GM19463 (cell line): ENCODE measurements around the gene AMER1.
A peak's percentile ranks its signal among the peaks of the same experiment; 100 is the strongest.
"Not testable (repeated sequence)": the region's sequence is repeated elsewhere in the genome, so short reads cannot be mapped to it uniquely, and the experiment has no call there.

ENCODE experiments used
- ATAC-seq: cut with Tn5 transposase; IDR thresholded peaks from one replicate; pipeline ENCODE4 v1.9.1; 2021; ENCODE audit warnings: mild to moderate bottlenecking, moderate library complexity; ENCODE audit not compliant: unreplicated experiment

Gene AMER1

DNA sequence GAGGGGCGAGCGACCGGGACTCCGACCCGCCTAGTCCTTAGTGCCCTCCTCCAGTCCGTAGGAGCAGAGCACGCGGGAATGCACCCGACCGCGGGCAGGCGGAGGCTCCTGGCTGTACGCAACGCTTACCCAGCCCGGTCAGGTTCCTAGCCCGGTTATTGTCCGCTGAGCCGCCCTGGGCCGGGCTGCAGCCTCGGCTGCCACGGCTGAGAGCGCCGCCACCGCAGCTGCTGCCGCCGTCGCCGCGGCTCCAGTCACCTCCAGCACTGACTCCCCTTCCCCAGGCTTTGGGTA is at the start of gene AMER1:
Gene AMER1, minus strand, starts transcription at position 268 of the 294 bp plus-strand sequence. CDS start 12,422 bp downstream, outside the sequence.
- peak; percentile 34 for ATAC-seq

DNA sequence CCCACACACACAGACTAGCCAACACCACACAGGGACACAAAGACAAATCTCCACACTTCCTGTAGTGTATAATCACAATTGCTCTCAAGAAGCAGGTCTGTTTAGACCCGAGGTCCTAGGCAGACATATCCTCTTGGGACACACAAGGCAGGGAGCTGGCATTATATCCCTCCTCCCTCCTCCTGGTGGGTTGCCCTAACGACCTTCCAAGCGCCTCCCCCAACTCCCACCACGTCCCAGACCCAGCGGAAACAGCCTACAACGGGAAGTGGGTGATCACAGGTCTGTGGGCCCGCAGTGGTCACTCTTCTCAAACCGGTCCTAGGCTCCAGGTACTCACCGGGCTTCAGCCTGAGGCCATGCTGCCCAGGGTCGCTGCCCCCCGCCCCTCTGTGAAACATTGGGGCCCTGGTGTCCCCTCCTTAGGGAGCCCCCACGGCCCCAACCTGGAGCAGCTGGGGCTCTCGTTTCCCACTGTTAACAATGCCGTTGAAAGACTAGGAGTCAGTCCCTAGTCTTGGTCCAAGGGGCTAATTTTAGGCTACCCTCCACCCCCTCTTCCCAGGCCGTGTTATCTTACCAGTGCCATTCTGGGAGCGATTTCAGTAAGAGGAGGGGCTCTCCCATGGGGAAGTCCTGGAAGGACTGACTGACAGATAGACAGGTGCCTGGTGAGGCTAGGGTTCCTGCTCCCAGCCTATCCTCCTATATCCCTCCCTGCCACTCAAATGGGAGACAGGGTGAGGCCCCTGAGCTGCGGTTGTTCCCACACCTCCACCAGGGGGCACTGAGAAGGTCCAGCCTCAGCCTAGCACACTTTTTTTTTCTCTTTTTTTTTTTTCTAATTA is 24.8 kb upstream of the AMER1 start, which contains the start of gene ASB12:
Gene ASB12, minus strand, starts transcription at position 485 of the 848 bp plus-strand sequence. CDS start 4,957 bp downstream, outside the sequence.
- ATAC-seq, result no peak

DNA sequence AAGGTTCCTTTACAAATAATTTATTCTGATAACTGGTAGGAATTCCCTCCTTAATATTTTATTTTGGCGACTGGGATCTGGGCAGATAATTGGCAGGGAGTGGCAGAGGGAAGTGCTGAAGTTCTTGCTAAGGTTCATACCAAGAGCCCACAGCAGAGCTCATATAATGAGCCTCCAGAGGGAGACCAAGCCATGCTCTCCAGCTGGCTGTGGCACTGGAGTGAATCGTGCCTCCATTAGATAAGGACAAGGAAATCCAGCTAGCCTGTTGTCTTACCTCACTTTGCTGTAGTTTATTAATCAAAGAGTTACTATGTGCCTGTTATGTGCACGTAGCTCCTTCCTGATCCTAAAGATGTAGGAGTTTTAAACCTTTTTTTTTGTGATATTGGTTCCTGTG is 23.6 kb upstream of the AMER1 start:
- ATAC-seq, result no peak

DNA sequence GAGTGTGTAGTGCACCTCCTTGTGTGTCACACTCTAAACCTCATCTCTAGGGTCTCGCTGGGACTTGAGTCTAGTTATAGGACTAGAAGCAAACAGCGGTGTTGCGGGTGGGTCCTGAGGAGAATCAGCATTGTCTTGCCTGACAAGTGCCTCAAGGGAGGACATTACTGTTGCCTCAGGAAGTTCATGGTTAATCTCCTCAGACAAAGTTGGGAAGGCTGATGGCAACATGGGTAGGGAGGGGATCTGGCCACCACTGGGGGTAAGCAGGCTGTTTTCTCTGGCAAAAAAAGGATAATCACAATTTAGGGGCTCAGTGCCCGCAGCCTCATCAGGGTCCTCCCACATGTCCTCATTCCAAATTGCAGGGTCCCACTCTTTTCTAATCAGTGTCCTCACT is 12.5 kb upstream of the AMER1 start:
- ATAC-seq, result no peak

DNA sequence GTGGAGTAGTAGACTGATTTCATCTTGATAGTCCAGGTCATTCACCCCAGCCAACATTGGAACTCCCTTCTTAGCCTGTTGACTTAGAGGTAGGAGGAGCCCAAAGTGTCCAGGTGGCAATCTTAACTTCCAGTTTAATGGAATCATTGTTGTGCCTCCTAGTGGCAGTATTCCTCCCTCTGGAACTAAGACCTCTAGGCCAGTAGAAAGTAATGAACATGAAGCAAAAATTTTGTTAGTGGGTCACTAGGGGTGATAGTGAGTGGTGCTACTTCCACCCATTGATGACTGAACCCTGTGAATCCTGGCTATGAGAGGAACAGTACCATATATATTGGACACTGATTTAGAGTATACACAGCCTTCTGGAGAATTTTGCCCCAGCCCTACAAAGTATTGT is 8.5 kb upstream of the AMER1 start:
- ATAC-seq, result not testable (repeated sequence)

DNA sequence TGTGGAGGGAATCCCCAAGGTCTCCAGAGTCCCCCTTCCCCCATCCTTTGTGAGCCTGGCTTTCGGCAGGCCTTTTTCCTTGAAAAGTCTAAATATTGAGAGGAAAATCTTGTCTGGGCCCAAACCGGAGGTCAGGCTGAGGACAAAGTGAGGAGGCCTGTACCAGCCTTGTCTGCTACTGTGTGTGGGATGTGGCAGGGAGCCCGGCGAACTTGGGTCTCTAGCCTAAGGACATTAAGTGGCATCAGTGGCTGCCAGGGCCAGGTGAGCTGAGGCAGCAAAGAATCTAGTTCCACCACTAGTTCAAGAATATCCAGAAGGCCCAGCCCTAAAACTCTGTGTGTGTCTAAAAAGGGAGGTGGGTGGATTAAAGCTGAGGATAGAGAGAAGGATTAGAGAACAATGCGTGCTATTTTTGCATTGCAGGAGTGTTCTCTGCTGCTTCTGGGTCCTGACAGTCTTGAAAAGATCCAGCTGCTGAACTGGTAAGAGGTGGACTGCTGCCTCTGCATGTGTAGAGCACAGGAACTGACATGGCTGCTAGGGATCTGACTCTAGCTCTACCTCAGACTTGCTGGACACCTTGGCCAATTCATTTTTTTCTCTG is 1.2 kb upstream of the AMER1 start:
- no peak for ATAC-seq

DNA sequence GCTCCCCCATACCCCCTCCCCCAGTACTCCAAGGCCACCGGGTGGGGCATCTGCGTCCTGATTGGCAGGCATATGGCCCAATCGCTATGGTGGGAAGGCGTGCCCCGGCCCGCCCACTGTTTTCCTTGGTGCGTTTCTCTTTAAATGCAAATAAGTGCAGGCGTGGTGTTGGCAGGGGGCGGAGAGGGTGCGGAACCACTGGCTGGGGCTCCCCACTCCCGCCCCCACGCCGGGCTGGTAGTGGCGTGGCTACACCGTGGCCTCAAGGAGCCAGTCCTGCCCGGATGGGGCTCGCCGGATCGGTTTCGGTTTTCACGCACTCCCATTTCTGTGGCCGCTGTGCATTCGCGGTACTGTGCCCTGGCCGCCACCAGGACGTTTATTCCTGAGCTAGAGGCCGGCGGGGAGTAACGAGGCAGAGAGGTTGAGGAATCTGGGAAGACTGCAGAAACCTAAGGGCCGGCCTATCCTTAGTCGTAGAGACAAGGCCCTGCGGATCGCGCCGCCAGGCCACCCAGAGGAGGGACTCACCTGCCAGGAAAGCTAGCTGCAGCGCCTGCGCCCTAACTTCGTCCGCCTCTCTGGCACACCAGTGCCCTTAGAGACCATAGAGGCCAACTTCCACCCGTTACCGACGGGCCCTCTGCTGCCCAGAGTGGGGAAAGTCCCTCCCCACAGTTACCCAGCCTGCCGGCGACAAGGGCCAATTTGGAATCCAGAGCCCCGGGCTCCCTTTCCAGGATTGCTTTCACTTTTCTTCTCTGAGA is 410 bp upstream of the AMER1 start:
- ATAC-seq, result peak; percentile 79

DNA sequence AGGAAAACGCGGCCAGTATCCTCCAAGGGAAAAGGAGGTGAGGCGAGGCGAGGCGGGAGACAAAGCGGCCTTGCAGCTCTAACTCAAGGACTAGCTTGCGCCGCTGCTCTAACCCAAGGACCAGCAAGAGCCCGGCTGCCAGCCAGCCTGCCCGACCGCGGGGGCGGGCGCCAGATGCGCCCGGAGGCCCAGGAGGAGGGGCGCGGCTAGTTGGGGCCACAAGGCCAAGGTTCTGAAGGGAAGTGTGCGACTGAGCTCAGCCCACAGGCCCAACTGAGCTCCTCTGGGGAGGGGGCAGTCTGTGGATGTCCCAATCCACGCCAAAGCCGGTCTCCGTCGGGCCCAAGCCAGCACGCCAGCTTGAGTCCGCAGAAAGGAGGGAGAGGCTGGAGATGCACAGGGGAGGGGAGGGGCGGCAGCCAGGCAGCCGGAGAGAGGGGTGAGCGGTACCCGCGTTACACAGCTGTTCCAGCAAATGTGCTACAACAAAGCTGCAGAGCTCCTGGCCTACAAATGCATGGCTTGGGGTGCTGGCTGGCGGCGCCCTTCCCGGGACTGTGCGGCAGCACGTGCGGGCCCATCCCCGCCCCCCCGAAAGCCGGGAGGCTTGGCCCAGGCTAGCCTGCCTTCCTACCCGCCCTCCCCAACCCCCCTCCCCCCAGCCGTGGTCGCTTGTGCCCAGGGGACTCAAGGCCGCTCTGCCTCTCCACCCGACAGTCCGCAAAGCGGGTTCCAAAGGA is 637 bp downstream of the AMER1 start:
- ATAC-seq, result peak; percentile 14

DNA sequence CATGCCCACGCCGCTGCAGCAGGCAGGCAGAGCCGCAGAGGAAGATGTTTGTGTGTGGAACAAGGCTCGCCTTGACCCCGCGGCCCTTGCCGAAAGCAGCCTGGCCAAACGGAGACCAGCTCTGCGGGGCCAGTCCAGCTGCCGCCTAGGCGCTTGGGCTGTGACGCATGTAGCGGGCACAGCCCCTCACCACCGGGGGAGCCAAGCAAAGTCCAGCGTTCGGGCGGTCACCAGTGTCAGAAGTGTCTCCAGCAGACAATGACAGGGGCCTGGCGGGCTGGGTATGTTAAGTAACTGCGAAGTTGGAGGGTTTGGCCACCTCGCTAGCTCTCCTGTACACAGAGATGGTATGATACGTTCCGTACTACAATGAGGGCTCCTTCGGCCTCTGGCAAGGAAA is 1.3 kb downstream of the AMER1 start:
- ATAC-seq, result no peak

DNA sequence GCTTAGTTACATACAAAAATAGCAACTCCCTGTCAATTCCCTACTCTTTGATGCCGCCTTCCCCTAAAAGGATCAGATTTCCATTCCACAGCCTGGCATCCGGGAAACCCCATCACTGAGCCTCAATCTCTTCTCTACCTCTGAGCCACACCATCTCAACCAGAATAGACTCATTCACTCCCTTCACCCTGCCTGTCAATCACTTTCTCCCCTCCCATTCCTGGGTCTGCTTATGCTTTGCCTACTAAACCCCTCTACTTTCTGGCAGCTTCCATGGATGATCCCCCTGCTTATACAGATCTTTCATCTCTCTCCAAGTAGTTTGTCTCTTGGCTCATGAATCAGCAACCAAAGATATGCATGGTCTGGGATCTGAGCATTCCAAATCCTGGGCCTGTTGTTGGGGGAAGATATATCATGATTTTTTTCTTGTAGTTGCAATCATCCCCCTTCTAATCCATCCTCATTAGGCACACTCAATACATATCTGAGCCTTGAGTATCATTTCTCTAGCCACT is 2.6 kb downstream of the AMER1 start:
- no peak for ATAC-seq

DNA sequence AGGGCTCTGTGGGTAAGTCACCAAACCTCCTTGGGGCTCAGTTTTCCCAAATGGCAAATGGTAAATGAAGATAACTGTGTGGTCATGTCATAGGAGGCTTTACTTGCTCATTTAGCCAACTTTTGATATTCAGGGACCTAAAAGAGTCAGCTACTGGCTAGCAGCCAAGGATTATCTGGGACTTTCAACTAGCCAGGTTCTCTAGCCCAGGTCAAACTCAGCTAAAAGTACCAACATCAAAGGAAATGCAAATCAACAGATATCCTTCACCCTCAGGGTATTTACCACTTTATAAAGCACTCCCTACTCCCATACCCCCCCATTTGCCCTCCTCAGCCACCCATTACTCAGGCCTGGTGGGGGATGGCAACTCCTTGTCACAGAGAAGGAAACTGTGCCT is 7.5 kb downstream of the AMER1 start:
- ATAC-seq, result peak; percentile 45

DNA sequence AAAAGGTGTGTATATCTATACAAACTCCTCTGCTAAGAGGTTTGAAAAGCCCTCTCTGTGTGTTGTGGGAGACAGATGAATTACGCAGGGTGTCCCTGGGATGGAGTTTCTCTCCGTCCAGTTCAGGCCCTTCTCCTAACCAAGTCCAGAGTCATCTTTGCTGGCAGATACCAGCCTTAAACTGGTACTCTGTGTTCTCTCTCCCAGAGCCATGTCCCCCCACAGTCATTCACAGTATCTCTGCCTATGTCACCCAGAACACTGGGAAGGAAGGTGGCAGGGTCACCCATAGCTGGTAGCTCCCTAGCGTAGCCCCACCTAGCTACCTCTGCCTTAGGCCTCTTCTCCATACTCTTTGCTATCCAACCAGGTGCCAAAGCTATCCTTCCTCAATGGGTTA is 8.9 kb downstream of the AMER1 start:
- ATAC-seq, result no peak

DNA sequence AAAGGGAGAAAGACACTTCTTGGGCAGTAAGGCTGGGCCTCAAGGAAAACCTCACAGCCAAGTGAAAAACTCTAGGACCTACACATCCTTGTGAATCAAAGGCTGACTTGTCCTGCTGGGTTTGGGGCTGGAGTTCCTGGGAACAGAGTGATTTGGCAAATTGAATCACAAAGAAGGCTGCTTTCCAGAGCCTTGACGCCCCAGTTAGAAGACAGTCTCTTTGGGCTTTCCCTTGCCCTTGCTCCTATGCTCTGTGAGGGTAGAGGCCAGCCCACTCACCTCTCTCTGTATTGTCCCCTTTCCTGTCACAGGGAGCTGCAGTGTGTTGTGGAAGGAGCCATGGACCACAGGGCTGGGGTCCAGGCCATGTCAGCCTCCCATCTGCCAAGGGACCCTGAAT is 9.6 kb downstream of the AMER1 start:
- no peak for ATAC-seq

DNA sequence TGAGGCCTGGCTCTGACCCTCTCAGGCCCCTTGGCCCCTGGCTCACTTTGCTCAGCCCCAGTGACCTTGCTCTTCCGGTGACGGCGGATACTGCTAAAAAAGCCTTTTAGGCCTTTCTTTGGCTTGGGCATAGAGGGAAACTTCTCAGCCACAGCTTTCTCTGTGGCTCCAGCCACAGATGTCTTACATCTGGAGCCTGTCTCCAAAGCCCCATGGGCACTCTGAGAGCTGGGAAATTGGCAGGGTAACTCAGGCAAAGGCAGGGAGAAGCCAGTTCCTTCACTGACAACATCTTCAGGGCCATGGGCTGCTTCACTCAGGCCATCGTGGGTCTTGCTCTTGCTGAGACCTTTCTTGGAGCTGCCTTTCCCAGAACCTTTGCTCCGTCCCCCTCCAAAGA is 12.8 kb downstream of the AMER1 start:
- ATAC-seq, result no peak

DNA sequence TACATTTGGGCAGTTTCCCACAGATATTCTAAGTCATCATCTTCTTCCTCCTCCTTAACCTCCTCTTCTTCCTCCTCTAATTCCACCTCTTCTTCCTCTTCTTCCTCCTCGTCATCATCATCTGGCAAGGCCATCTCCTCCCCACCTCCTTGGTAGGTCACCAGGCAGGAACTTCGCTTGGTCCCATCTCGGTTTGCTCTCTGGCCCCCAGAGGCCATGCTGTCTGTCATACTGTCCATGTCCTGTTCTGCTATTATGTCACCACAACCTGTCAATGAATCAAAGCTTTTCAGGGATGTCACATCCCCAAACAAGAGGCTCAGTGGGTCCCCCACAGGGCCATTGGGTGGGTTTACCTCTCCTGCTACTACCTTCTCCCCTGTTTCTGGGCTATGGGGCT is 13.5 kb downstream of the AMER1 start:
- no peak for ATAC-seq

DNA sequence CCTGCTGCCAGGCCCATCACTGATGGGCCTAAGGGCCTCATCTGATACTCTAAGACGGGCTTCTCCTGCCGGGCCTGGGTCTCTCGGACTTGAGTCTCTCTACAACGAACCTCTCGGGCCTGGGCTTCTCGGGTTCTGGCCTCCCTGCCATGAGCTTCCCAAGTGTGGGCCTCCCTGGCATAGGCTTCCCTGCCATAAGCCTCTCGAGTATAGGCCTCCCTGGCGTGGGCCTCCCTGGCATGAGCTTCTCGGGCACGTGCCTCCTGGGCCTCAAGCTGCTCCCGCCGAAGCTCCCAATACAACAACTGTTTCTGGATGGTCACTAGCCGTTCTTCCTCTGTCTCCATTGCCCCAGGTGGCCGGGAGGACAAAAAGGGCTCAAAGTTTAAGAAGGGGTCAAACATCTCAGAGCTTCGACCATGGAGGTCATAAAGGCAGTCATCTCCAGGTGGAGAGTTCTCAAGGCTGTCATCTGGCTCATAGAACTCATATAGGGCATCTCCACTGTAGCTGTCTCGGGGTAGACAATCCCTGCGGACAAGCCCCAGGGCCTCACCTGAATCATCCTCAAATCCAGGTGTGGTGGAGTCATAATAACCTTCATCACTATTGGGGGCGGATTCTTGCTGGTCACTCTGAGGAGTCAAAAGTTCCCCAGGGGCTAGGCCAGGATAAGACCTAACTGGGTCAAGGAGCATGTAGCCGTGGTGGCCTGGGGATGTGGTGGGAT is 14.1 kb downstream of the AMER1 start:
- no peak for ATAC-seq

DNA sequence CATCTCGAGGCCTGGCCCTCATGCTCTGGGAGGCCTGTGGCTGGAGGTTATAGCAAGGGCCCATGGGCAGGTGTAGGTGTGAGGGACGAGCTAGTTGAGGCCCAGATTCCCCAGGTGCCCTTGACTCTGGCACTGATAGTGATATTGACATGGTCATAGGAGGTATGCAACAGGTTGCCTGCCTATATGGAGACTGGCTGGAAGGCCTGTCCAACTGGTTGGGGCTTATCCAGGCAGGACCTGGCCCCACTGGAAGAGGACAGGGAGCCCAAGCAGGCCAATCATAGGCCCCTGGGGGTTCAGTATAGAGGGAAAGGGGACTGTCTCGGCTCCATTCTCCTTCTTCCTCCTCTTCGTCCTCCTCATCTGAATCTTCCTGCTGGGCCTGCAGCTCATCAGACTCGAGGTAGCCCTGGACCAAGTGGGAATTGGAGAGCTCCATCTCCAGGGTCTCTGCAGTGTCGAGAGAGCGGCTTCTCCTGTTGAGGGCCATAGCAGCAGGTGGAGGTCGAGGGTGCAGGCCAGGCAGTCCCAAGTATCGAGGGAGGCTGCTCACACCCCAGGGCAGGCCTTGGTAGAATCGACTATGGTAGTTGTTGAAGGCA is 15.3 kb downstream of the AMER1 start:
- no peak for ATAC-seq

DNA sequence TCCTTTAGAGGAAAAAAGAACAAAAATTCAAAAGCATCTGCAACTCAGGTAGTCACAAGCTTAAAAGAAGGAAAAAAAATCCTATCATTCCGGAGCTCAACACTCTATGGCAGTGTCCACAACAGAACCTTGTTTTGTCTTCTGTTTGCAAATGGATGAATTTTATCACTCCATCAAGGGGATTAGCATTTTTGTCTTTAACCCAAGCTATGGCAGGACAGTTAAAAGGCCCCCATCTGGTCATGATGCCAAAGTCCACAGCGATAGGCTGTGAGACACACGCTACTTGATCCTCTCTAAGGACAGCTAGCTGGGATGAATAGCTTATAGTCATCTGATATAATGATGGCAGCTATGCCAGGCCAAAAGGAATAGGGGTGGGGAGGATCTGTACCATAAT is 16.6 kb downstream of the AMER1 start:
- no peak for ATAC-seq

DNA sequence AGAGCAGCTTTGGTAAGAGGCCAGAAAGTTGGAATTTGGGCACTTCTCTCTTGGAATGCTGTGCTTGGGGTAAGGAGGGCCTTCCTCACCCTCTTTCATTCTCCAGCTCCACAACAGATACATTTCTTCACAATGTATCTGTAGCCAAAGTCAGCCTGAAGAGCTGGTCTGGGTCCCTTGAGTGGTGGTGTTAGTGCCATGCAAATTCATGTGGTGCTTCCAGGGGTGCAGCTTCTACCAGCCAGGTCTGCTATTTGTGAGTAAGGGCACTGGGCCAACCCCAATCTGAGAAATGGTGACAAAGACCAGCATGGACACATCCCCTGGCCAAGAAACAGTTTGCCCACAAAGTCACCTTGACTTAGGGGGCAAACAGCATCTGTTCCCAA is 17.8 kb downstream of the AMER1 start:
- no peak for ATAC-seq
